ENCODE data around the gene RFX4.

The RFX4 gene
- 0 reads per million in 3 donors for total RNA-seq

DNA sequence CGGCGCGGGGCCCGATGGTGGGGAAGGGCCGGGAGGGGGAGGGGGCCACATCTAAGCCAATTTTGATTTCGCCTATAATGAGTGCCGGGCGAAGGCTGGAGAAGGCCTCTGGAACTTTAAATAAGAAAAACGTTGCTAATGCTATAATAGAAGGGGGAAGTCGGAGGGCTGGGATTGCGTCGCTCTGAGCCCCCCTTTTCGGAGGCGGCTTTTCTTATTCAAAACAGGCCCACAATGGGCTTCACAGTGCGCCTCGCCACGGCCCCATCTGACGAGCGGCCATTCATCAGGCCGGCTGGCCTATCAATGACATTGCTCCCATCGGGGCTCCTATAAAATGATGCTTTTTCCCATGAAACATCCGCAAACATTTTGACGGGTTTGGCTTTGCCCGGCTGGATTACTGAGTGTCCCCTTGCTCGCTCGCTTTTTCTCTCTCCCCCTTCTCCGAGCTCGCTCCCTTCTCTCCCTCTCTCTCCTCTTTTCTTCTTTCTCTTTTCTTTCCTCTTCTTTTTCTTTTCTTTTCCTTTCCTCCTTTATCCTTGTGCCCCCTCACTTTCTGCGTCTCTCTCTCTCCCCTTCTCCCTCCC, at the start of gene RFX4:
TSS of gene RFX4 (plus strand) at position 364 of the 590 bp plus-strand sequence. CDS start 317 bp downstream, outside the sequence.
- H3K27me3 ChIP-seq (replicated peaks; ENCODE audit: control insufficient read depth, insufficient read depth, low read length, poor library complexity, severe bottlenecking), result peaks cover 46% of the 10 kb centered on the region
- no peaks in the 10 kb centered on the region for H3K9me3 ChIP-seq (ENCODE audit: control insufficient read depth, low read length)
- H3K27ac ChIP-seq (ENCODE audit: insufficient read depth, low read length, poor library complexity, severe bottlenecking), result no peak within 1 kb of the TSS
- H3K4me3 ChIP-seq (ENCODE audit: insufficient read depth, low read depth, low read length, poor library complexity, severe bottlenecking), result peak within 1 kb of the TSS; percentile 51
- no peaks in the 10 kb centered on the region for H3K36me3 ChIP-seq (ENCODE audit: control insufficient read depth, insufficient read depth, low read length)
- DNase-seq, result no peak
- peaks cover 33% of the 10 kb centered on the region for H3K4me1 ChIP-seq (ENCODE audit: control insufficient read depth, insufficient read depth, low read length, poor library complexity, severe bottlenecking)

DNA sequence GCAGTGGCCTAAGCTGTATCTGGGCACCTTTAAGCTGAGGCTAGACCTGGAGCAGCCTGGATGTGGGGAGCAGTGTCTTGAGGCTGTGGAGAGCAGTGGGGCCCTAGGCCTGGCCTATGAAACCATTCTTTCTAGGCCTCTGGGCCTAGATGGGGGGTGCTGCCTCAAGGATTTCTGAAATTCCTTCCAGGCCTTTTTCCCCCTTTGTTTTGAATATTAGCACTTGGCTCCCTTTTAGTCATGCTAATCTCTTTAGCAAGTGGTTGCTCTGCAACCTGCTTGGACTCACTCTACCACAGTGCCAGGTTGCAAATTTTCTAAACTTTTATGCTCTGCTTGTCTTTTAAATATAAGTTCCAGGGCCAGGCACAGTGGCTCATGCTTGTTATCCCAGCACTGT, 41.6 kb upstream of the RFX4 start:
- Histone ChIP-seq H3K4me1 (ENCODE audit: control insufficient read depth, insufficient read depth, low read length, poor library complexity, severe bottlenecking) (no peaks in the 10 kb centered on the region), H3K36me3 (ENCODE audit: control insufficient read depth, insufficient read depth, low read length) (no peaks in the 10 kb centered on the region), H3K27me3 (replicated peaks; ENCODE audit: control insufficient read depth, insufficient read depth, low read length, poor library complexity, severe bottlenecking) (no peaks in the 10 kb centered on the region), H3K9me3 (ENCODE audit: control insufficient read depth, low read length) (peaks cover 5% of the 10 kb centered on the region), H3K27ac (ENCODE audit: insufficient read depth, low read length, poor library complexity, severe bottlenecking) (no peak overlapping the region), H3K4me3 (ENCODE audit: insufficient read depth, low read depth, low read length, poor library complexity, severe bottlenecking) (no peak overlapping the region)
- no peak for DNase-seq

DNA sequence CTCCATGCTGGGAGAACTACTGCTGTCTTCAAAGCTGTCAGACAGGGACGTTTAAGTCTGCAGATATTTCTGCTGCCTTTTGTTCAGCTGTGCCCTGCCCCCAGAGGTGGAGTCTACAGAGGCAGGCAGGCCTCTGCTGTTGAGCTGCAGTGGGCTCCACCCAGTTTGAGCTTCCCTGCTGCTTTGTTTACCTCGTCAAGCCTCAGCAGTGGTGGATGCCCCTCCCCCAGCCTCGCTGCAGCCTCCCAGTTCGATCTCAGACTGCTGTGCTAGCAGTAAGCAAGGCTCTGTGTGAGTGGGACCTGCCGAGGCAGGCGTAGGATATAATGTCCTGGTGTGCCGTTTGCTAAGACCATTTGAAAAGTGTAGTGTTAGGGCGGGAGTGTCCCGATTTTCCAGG, 31.4 kb upstream of the RFX4 start:
- Histone ChIP-seq H3K27ac (ENCODE audit: insufficient read depth, low read length, poor library complexity, severe bottlenecking) (no peak overlapping the region), H3K4me3 (ENCODE audit: insufficient read depth, low read depth, low read length, poor library complexity, severe bottlenecking) (no peak overlapping the region), H3K4me1 (ENCODE audit: control insufficient read depth, insufficient read depth, low read length, poor library complexity, severe bottlenecking) (no peaks in the 10 kb centered on the region), H3K9me3 (ENCODE audit: control insufficient read depth, low read length) (no peaks in the 10 kb centered on the region), H3K27me3 (replicated peaks; ENCODE audit: control insufficient read depth, insufficient read depth, low read length, poor library complexity, severe bottlenecking) (no peaks in the 10 kb centered on the region), H3K36me3 (ENCODE audit: control insufficient read depth, insufficient read depth, low read length) (no peaks in the 10 kb centered on the region)
- DNase-seq, result no peak

DNA sequence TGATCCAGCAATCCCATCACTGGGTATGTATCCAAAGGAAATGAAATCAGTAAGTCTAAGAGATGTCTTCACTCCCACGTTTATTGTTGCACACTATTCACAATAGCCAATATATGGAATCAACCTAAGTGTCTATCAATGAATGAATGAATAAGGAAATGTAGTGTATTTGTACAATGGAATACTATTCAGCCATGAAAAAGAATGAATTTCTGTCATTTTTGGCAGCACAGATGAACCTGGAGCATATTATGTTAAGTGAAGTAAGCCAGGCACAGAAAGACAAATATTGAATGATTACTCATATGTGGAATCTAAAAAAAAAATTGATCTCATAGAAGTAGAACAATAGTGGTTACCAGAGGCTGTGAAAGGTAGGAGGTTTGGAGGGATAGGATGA, 30.6 kb upstream of the RFX4 start:
- no peak overlapping the region for H3K27ac ChIP-seq (ENCODE audit: insufficient read depth, low read length, poor library complexity, severe bottlenecking)
- H3K4me3 ChIP-seq (ENCODE audit: insufficient read depth, low read depth, low read length, poor library complexity, severe bottlenecking), result no peak overlapping the region

DNA sequence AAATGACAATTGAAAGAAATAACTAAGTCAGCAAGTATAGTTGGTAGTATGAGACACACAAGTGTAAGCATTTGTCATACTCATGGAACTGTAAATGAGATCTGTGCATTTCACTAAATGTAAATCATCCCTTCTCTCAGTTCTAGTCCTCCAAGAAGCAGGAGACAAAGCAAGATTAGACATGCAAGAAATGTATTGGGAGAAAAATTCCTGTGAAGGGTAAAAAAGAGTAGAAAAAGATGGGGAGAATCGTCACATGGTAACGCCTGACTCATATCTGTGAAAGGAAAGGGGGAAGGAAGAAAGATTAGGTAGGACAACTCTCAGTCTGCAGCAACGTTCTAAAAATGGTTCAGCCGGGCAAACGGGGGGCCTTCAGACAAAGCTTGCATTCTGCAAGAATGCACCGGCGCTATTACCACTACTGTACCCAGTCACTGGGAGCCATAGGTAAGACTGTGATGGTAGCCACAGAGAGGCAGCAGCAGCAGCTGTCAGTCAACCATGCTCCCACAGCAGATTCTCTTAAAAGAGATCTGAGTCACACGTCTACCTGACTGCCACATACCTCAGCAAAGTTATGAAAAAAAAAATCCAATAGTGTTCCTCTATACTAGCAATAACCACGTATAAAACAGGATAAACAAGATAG, 18.0 kb upstream of the RFX4 start:
- no peak for DNase-seq
- no peaks in the 10 kb centered on the region for H3K27me3 ChIP-seq (replicated peaks; ENCODE audit: control insufficient read depth, insufficient read depth, low read length, poor library complexity, severe bottlenecking)

More for the DNA sequence above, 30.6 kb upstream of the RFX4 start:
- Histone ChIP-seq H3K9me3 (ENCODE audit: control insufficient read depth, low read length) (no peaks in the 10 kb centered on the region), H3K27me3 (replicated peaks; ENCODE audit: control insufficient read depth, insufficient read depth, low read length, poor library complexity, severe bottlenecking) (no peaks in the 10 kb centered on the region), H3K36me3 (ENCODE audit: control insufficient read depth, insufficient read depth, low read length) (no peaks in the 10 kb centered on the region), H3K4me1 (ENCODE audit: control insufficient read depth, insufficient read depth, low read length, poor library complexity, severe bottlenecking) (no peaks in the 10 kb centered on the region)
- no peak for DNase-seq

DNA sequence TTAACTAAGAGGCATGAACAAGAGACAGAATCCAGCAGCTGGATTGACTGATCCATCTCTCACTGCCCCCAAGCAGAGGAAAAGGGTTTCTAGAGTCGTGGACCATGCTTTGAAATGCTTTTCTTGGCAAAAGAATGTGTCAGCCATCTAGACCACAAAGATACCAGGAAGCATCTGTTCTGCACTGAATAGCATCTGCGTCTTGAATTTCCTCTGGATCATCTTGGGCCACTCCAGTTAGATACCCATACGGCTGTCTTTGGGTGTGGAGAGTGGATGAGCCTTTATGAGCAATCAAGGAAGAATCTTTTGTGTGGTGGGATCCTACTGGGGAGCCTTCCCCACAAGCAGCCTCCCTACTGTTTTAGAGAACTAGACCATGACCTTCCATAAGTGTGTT, 16.0 kb upstream of the RFX4 start:
- Histone ChIP-seq H3K9me3 (ENCODE audit: control insufficient read depth, low read length) (no peaks in the 10 kb centered on the region), H3K4me1 (ENCODE audit: control insufficient read depth, insufficient read depth, low read length, poor library complexity, severe bottlenecking) (no peaks in the 10 kb centered on the region), H3K4me3 (ENCODE audit: insufficient read depth, low read depth, low read length, poor library complexity, severe bottlenecking) (no peak overlapping the region), H3K36me3 (ENCODE audit: control insufficient read depth, insufficient read depth, low read length) (no peaks in the 10 kb centered on the region), H3K27ac (ENCODE audit: insufficient read depth, low read length, poor library complexity, severe bottlenecking) (no peak overlapping the region), H3K27me3 (replicated peaks; ENCODE audit: control insufficient read depth, insufficient read depth, low read length, poor library complexity, severe bottlenecking) (no peaks in the 10 kb centered on the region)
- DNase-seq, result no peak

More for the DNA sequence above, 18.0 kb upstream of the RFX4 start:
- Histone ChIP-seq H3K4me1 (ENCODE audit: control insufficient read depth, insufficient read depth, low read length, poor library complexity, severe bottlenecking) (no peaks in the 10 kb centered on the region), H3K36me3 (ENCODE audit: control insufficient read depth, insufficient read depth, low read length) (no peaks in the 10 kb centered on the region), H3K4me3 (ENCODE audit: insufficient read depth, low read depth, low read length, poor library complexity, severe bottlenecking) (no peak overlapping the region), H3K27ac (ENCODE audit: insufficient read depth, low read length, poor library complexity, severe bottlenecking) (no peak overlapping the region), H3K9me3 (ENCODE audit: control insufficient read depth, low read length) (no peaks in the 10 kb centered on the region)

DNA sequence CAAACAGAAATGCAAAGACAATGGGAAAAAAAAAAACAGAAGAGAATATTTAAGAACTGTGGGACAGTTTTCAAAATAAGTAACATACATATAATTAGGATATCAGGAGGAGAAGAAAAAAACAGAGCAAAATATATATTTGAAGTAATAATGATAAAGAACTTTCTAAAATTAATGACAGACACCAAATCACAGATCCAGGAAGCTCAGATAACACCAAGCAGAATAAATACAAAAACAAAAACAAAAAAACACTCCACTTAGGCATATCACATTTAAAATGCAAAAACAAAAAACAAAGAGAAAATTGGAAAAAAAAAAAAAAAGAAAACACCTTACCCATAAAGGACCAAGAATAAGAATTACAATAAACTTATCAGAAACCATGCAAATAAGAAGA, 9.6 kb upstream of the RFX4 start:
- no peaks in the 10 kb centered on the region for H3K9me3 ChIP-seq (ENCODE audit: control insufficient read depth, low read length)
- H3K27ac ChIP-seq (ENCODE audit: insufficient read depth, low read length, poor library complexity, severe bottlenecking), result no peak overlapping the region
- H3K4me3 ChIP-seq (ENCODE audit: insufficient read depth, low read depth, low read length, poor library complexity, severe bottlenecking), result no peak overlapping the region
- peaks cover 3% of the 10 kb centered on the region for H3K27me3 ChIP-seq (replicated peaks; ENCODE audit: control insufficient read depth, insufficient read depth, low read length, poor library complexity, severe bottlenecking)
- no peak for DNase-seq
- no peaks in the 10 kb centered on the region for H3K4me1 ChIP-seq (ENCODE audit: control insufficient read depth, insufficient read depth, low read length, poor library complexity, severe bottlenecking)
- H3K36me3 ChIP-seq (ENCODE audit: control insufficient read depth, insufficient read depth, low read length), result no peaks in the 10 kb centered on the region

DNA sequence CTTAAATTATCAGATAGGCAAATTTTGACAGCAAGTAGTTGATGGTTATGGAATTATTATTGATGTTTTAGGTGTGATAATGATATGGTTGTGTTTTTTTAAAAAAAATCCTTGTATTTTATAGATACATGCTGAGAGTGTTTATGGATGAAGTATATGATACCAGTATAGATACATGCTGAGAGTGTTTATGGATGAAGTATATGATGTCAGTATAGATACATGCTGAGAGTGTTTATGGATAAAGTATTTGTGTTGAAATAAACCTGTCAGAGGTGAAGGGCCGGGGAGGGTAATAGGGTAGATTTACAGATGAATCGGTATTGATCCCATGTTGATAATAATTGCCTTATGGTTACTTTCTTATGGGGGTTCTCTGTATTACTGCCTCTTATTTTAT, 6.0 kb upstream of the RFX4 start:
- H3K4me1 ChIP-seq (ENCODE audit: control insufficient read depth, insufficient read depth, low read length, poor library complexity, severe bottlenecking), result peaks cover 12% of the 10 kb centered on the region
- H3K27me3 ChIP-seq (replicated peaks; ENCODE audit: control insufficient read depth, insufficient read depth, low read length, poor library complexity, severe bottlenecking), result peaks cover 18% of the 10 kb centered on the region
- H3K36me3 ChIP-seq (ENCODE audit: control insufficient read depth, insufficient read depth, low read length), result no peaks in the 10 kb centered on the region
- H3K27ac ChIP-seq (ENCODE audit: insufficient read depth, low read length, poor library complexity, severe bottlenecking), result no peak overlapping the region
- no peaks in the 10 kb centered on the region for H3K9me3 ChIP-seq (ENCODE audit: control insufficient read depth, low read length)
- no peak overlapping the region for H3K4me3 ChIP-seq (ENCODE audit: insufficient read depth, low read depth, low read length, poor library complexity, severe bottlenecking)
- DNase-seq, result no peak

DNA sequence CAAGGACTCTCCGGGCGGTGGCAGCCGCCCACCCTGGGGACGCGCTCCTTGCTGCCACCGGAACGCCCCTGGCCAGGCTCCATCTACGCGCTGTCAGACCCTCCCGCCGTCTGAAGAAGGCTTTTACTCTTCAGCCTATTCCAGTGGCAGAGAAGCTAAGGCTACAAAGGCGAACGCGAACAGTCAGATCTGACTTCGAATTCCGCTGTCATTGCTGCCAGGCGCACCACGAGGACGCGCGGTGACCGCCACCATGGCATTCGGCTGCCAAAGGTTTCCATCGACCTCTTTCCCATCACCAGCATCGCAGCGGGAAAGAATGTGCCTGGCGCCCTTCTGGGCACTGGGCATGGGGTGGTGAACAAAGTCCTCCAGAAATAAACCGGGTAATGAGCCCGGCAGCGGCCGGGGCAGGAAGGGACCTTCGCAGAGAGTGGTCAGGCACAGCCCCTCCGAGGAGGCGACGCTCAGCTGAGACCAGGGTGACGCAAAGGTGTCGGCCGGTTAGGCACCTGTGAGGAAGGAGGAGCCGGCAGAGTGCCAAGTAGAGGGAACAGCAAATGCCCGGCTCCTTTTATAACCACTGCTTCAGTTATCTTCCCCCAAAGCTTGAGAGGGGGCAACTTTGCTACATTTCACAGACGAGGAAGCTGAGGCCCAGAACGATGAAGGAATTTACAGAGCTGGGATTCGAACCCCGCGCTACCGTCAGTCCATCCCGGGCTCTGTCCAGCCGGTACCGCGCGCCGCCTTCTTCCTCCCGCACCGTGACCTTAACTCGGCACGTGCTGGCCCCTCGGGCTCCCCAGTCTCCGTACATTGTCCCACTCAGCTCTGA, 1.9 kb upstream of the RFX4 start:
- H3K36me3 ChIP-seq (ENCODE audit: control insufficient read depth, insufficient read depth, low read length), result no peaks in the 10 kb centered on the region
- H3K9me3 ChIP-seq (ENCODE audit: control insufficient read depth, low read length), result no peaks in the 10 kb centered on the region
- no peak for DNase-seq
- H3K4me3 ChIP-seq (ENCODE audit: insufficient read depth, low read depth, low read length, poor library complexity, severe bottlenecking), result no peak overlapping the region
- H3K27ac ChIP-seq (ENCODE audit: insufficient read depth, low read length, poor library complexity, severe bottlenecking), result no peak overlapping the region
- peaks cover 36% of the 10 kb centered on the region for H3K27me3 ChIP-seq (replicated peaks; ENCODE audit: control insufficient read depth, insufficient read depth, low read length, poor library complexity, severe bottlenecking)
- peaks cover 33% of the 10 kb centered on the region for H3K4me1 ChIP-seq (ENCODE audit: control insufficient read depth, insufficient read depth, low read length, poor library complexity, severe bottlenecking)

Data from effector memory CD4-positive, alpha-beta T cell (primary cell).